HG02759 (cell line): ENCODE data around the gene MAD1L1.
"Not testable (repeated sequence)": the region's sequence is repeated elsewhere in the genome, so short reads cannot be mapped to it uniquely, and the experiment has no call there.

Experiments used
- ATAC-seq: cut with Tn5 transposase; IDR thresholded peaks from one replicate; pipeline ENCODE4 v1.9.1; 2021; ENCODE audit warnings: mild to moderate bottlenecking, moderate library complexity; ENCODE audit not compliant: unreplicated experiment

Gene MAD1L1

GRCh38 chr7:1978656-1979590 is 253.8 kb downstream of the MAD1L1 start:
- no peak for ATAC-seq

GRCh38 chr7:1977876-1978441 is 254.8 kb downstream of the MAD1L1 start:
- ATAC-seq, result no peak

GRCh38 chr7:1977059-1977875 is 255.5 kb downstream of the MAD1L1 start:
- no peak for ATAC-seq

- ATAC-seq, result not testable (repeated sequence)
These were observed 256.2 kb downstream of the MAD1L1 start for GRCh38 chr7:1976521-1976920.

GRCh38 chr7:1975581-1975980 is 257.2 kb downstream of the MAD1L1 start:
- ATAC-seq, result no peak

- no peak for ATAC-seq
These were observed 257.6 kb downstream of the MAD1L1 start for GRCh38 chr7:1975179-1975578.

- no peak for ATAC-seq
These were observed 258.2 kb downstream of the MAD1L1 start for GRCh38 chr7:1974290-1975101.

GRCh38 chr7:1973321-1974251 is 259.2 kb downstream of the MAD1L1 start:
- ATAC-seq, result no peak

- no peak for ATAC-seq
These were observed 260.0 kb downstream of the MAD1L1 start for GRCh38 chr7:1972744-1973143.

GRCh38 chr7:1971946-1972654 is 260.6 kb downstream of the MAD1L1 start:
- ATAC-seq, result no peak

- no peak for ATAC-seq
These were observed 261.9 kb downstream of the MAD1L1 start for GRCh38 chr7:1970895-1971294.

- not testable (repeated sequence) for ATAC-seq
These were observed 262.5 kb downstream of the MAD1L1 start for GRCh38 chr7:1970285-1970660.

GRCh38 chr7:1969459-1970284 is 263.1 kb downstream of the MAD1L1 start:
- ATAC-seq, result no peak

- no peak for ATAC-seq
These were observed 264.2 kb downstream of the MAD1L1 start for GRCh38 chr7:1968397-1969111.

GRCh38 chr7:1967512-1968396 is 265.0 kb downstream of the MAD1L1 start:
- no peak for ATAC-seq

GRCh38 chr7:1966631-1967200 is 266.0 kb downstream of the MAD1L1 start:
- no peak for ATAC-seq
